GM12874 (cell line): ENCODE results near the gene OR6S1.

ENCODE experiments used
- TF ChIP-seq, protein P1 (sequence below): IDR thresholded peaks from 2 replicates; pipeline ENCODE4 v1.5.1; 2011; ENCODE audit warnings: low read depth, mild to moderate bottlenecking, control low read depth, low read length, moderate library complexity; ENCODE audit not compliant: insufficient read depth

OR6S1 gene

DNA sequence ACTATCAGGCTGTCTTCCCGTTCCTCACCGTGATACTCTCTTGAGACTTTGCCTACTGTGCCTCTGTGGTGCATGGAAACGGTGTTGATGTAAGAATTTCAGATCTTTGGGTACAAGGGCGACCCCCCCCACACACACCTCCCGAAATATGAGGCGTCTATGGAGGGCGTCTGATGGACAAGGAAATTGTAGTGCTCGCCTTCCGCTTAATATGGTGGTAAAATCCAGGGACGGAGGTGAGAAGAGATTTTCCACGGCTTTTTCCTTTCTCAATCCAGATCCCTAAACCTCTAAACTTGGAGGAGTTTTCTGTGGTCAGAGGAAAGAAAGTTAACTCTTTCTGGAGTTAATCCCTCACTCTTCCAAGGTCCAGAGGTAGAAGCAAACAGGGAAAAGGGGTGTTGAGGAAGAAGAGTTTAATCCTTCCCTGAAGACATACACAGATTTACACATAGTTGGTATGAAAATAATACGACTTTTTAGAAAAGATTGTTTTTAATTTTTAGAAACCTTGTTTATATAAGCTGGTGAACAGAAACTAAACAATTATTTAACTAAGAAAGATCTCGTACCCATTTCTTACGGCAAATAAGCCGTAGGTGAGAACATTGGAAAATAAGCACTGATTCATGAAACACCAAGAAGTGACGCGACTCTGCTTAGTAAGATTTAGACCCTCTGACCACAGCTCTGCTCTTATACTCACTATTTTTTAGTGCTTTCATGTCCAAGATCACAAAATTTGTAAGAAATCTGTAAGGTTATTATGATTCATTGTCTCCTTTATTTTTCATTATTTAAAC lies 27.3 kb downstream of the OR6S1 start:
- TF ChIP-seq, protein P1, sequence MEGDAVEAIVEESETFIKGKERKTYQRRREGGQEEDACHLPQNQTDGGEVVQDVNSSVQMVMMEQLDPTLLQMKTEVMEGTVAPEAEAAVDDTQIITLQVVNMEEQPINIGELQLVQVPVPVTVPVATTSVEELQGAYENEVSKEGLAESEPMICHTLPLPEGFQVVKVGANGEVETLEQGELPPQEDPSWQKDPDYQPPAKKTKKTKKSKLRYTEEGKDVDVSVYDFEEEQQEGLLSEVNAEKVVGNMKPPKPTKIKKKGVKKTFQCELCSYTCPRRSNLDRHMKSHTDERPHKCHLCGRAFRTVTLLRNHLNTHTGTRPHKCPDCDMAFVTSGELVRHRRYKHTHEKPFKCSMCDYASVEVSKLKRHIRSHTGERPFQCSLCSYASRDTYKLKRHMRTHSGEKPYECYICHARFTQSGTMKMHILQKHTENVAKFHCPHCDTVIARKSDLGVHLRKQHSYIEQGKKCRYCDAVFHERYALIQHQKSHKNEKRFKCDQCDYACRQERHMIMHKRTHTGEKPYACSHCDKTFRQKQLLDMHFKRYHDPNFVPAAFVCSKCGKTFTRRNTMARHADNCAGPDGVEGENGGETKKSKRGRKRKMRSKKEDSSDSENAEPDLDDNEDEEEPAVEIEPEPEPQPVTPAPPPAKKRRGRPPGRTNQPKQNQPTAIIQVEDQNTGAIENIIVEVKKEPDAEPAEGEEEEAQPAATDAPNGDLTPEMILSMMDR, result no peak

DNA sequence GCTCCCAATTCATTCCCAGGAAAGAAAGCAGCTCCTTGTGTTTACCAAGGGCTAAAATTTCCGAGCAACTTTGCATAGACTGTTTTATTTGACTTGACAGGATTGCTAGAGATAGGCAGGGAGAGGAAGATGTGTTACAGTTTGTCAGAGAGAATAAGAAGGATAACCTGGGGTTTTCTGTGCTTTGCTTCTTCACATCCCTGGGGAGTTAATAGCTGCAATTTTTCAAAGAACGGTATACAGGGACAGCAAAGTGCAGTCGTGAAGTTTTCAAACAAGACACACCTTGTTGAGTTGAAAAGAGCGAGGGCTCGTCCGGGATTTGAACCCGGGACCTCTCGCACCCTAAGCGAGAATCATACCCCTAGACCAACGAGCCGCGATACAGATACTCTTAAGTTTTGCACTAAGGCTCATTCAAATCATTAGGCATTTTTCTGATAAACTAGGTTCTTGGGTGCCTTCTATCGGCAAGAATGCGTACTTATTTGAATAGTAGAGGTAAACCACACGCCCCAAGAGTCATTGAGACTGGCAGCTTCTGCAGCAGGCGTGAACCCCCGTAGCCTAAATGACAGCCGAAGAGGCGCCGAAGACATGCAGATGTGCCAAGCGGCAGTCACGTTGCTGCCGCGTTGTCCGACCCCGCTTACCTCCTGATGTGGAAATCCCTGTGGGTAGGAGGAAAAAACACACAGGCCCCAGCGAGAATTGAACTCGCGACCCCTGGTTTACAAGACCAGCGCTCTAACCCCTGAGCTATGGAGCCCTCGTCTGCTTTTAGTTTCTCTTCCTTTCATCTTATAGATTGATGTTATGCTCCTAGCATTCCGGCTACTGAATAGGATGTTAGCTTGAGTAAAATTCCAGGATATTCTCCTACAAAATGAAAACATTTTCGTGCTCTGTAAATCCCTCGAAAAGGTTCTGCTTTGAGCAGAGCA lies 28.1 kb downstream of the OR6S1 start:
- TF ChIP-seq, protein P1, result peak; percentile 43

DNA sequence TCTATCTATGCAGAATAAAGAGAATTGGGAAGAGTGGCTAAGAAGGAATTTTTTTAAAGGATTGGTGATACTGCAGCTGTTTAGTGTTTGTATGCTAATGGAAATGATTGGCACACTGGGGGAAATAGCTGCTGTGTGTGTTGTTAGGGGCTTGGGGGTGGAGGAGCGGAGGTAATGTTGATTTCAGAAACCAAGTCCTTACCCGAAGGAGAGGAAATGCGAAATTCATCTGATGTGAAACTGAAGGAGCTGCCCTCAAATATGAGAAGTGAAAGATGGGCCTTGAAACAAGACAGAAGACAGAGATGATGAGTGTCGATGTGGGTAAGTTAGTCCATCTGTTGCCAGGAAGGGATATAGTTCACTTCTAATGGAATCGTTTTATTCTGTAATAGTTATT lies 29.1 kb downstream of the OR6S1 start:
- TF ChIP-seq, protein P1, result no peak

DNA sequence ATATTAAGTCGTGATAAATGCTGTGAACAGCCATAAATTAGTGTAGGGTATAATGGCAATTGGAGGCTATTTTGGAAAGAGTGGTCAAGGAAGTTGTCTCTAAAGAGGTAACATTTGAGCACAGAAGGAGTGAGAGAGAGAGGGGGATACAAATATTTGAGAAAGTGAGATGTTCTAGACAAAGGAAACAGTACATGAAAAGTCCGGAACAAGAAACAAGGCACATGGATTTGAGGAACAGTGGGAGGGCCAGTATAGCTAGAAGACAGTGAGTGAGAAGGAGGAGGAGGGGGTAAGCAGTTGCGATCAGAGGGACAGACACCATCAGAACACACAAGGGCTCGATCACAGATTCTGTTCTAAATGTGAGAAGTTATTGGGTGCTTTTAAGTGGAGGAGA lies 30.2 kb downstream of the OR6S1 start:
- TF ChIP-seq, protein P1, result no peak

DNA sequence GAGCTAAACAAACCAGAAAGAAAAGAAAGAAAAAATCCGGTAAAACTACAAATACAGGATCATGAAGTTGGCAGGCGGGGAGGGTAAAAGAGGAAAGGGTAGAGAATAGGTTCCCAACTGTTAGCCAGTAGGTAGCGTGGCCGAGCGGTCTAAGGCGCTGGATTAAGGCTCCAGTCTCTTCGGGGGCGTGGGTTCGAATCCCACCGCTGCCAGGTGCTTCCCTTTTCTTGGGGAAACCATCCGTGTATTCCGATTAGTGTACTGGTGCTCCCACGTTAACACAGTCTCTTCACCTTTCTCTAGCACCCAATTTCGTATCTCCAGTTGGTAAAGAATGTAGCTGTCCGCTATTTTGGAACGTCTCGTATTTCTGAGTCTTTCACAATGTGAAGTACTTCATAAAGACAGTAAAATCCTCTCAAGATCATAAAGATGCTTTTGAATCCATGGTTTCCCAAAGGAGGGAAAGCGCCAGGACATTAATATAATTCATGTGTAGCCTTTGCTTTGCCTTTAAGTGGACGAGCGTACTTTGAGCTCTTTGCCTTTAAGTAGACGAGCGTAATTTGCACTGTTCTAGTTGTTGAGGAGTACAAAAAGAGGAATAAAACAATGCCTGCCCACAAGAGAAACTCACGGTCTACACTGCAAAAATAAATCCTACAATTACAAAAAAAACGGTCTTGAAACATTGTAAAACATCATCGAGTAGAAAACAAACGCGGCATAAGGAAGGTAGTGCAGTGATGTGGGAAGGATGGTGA lies 31.3 kb downstream of the OR6S1 start:
- TF ChIP-seq, protein P1, result no peak

DNA sequence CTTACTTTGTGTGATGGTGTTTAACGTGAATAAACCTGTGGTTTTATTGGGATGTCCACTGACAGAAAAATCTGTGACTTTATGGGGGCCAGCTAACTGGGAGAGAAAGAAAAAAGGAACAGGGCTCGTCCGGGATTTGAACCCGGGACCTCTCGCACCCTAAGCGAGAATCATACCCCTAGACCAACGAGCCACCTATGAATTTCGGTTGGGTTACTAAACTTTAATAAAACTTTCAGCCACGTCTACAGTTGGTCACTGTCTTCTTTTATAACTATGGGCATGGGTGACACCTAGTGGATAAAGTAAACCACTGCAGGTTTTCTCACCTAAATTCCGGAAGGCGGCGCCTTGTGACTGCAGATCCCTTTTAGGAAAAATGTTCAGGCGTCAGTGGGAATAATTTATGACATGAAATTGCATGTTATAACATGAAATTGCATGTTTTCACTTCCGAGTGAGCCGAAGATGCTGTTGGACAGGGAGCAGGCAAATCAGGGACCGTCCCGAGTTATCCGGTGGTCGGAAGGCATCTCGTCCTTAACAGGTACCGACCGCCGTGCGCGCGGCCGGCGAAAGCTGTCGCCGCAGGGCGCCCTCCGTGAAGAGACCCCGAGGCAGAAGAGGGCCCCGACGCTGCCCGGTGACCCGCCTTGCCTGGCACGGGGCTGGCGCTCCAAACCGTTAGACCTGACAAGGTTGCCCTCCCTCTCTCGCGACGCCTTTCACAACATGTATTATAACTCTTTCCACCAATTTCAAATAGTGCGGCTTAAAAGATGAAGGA lies 32.1 kb downstream of the OR6S1 start:
- TF ChIP-seq, protein P1, result peak; percentile 74
